Measurements from ENCODE around the gene CACNA2D1.

The CACNA2D1 gene

DNA sequence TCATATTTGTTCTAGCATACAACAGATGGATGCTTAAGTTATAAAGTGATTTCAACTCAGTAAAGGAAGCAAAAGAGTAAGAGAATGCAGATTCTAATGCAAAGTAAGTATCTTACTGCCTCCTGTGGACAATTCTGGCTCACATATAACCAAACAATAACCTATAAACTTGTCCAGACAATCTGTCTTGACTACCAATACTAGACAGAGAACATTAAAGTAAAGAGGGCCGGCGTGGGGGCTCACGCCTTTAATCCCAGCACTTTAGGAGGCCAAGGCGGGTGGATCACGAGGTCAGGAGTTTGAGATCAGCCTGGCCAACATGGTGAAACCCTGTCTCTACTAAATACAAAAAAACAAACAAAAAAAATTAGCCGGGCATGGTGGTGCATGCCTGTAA lies 329.3 kb downstream of the CACNA2D1 start:
- DNase-seq (ENCODE audit: low read depth in 2 of 2) = no peak

DNA sequence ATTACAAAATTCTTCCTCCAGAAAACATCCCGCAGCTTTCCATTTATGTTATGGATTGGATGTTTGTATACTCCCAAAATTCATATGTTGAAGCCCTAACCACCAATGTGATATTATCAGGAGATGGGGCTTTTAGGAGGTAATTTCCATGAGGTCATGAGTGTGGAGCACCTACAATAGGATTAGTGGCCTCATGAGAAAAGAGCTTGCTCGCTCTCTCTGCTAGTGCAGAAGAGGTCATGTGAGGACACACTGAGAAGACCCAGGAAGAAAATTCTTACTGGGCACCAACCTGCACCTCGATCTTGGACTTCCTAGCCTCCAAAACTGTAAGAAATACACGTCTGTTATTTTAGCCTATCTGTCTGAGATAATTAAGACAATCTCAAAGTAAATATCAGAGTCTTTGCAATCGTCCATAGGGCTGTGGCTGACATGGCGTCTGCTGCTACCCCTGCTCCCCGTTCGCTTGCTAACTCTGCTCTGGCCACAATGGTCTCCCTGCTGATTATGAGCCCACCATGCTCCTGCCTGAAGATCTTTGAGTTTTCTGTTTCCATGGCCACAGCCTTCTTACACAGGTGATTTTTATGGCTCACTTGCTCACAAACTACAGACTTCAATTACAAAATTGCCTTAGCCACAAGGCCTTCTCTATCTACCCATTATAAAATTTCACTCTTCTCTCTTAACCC lies 333.3 kb downstream of the CACNA2D1 start:
- DNase-seq (ENCODE audit: low read depth in 2 of 2) = no peak

GRCh38 chr7:82109288-82109687 lies 334.3 kb downstream of the CACNA2D1 start:
- DNase-seq (ENCODE audit: low read depth in 2 of 2) = peak in 1 of 2 experiments; percentile 14

- DNase-seq (ENCODE audit: low read depth in 2 of 2) = no peak
Measured at GRCh38 chr7:82106201-82106600, 337.4 kb downstream of the CACNA2D1 start.

DNA sequence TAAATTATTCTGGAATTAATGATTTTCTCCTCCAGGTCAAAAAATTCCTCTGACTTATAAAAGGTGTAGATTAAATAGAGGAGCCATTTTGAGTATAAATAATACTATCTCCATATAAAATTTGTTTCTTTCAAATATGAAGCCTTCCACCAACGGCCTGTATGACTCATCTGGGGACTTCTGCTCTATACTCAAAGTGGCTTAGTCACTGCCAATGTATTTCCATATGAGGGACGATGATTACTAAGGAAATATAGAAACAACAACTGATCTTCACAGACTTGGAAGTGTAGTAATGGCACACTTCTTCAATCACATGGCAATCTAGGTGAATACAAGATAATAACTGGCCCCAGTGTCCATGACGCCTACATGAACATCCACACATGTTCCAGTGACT lies 338.1 kb downstream of the CACNA2D1 start:
- DNase-seq (ENCODE audit: low read depth in 2 of 2) = peak; percentile 20

- peak in 1 of 2 experiments; percentile 10 for DNase-seq (ENCODE audit: low read depth in 2 of 2)
Measured at GRCh38 chr7:82098414-82098813, 345.2 kb downstream of the CACNA2D1 start.

DNA sequence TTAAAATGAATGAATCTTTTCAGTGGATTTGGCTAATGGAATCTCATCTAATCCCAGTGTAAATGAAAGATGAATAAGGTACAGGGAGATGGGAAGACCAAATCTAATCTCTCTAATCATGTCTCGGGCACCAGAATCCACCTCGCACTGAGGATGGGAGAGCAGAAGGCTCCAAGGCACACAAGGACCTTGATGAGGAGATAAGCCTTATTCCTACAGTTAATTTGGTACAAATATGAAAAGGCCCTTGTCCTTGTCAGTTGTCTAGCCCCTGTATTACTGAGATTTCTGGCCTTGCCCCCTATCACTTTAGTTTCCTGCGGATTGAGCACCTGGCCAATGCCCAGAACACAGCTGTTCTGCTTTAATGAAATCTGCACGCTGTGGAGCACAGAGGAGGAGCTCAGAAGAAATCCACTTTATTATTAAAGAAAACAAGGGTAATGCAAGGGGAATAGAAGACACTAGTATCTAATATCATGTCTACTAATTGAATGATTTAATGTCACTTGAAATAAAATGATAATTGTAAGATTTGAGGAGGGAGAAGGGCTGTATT lies 352.4 kb downstream of the CACNA2D1 start:
- DNase-seq (ENCODE audit: low read depth in 2 of 2) = no peak

DNA sequence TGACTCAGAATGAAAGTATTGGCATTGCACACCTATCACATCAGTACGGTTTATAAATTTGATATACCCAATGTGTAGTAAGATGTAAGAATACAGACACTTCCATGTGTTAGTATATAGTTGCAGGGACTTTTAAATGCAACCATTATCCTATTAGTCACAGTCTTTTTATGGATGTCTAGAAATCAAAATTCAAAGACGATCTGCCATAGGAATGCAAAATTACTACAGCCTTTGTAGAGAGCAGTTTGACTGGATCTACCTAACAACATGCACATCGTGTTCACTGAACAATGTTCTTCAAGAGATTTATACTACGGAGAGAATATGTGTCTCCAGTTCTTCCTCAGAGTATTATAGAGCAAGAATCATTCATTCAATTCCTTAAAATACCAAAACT lies 356.5 kb downstream of the CACNA2D1 start:
- DNase-seq (ENCODE audit: low read depth in 2 of 2) = no peak

DNA sequence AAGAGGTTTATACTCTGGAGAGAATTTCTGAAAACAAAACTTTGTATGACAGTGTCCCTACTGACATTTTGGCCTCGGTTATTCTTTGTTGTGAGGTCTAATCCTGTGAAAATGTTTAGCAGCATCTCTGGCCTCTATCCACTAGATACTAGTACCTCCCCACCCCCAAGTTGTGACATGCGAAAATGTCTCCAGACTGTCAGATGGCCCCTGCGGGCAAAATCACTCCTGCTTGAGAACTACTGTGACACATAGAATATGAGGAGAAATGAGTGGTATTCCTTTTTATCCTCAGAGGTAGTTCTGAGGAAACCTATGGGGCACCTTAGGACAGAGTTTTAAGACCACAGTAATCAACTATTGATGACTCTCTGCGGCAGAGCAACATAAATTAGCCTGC lies 358.5 kb downstream of the CACNA2D1 start:
- DNase-seq (ENCODE audit: low read depth in 2 of 2) = no peak

- no peak for DNase-seq (ENCODE audit: low read depth in 2 of 2)
Measured at GRCh38 chr7:82081644-82082224, 361.8 kb downstream of the CACNA2D1 start.

- no peak for DNase-seq (ENCODE audit: low read depth in 2 of 2)
Measured at GRCh38 chr7:82080254-82080927, 363.2 kb downstream of the CACNA2D1 start.

DNA sequence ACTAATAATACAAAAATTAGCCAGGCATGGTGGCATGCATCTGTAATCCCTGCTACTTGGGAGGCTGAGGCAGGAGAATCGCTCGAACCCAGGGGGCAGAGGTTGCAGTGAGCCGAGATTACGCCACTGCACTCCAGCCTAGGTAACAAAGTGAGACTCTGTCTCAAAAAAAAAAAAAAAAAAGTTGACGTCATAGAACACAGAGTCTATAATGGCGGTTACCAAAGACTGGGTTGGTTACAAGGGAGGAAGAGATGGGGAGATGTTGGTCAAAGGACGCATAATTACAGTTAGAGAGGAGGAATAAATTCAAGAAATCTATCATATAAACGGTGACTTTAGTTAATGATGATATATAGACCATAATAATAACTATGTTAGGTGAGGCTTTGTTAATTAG lies 364.1 kb downstream of the CACNA2D1 start:
- DNase-seq (ENCODE audit: low read depth in 2 of 2) = no peak

- no peak for DNase-seq (ENCODE audit: low read depth in 2 of 2)
Measured at GRCh38 chr7:82078807-82079206, 364.8 kb downstream of the CACNA2D1 start.

DNA sequence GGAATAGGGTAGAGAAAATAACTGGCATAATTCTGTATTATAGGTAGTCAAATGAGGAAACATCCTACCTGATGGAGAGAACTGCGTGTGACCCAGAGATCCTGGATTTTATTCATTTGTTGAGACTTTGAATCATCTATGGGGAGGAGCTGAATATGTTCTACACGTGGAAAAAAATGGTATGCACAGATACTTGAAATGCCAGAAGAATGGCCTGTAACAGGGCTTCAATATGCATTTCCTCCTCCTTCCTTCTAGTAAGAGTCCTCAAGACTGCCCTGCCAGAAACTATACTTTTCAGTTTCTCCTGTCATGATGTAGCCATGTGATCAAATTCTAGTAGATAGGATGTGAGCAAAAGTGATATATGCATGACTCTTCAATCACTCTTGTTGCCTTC lies 372.1 kb downstream of the CACNA2D1 start:
- DNase-seq (ENCODE audit: low read depth in 2 of 2) = no peak

DNA sequence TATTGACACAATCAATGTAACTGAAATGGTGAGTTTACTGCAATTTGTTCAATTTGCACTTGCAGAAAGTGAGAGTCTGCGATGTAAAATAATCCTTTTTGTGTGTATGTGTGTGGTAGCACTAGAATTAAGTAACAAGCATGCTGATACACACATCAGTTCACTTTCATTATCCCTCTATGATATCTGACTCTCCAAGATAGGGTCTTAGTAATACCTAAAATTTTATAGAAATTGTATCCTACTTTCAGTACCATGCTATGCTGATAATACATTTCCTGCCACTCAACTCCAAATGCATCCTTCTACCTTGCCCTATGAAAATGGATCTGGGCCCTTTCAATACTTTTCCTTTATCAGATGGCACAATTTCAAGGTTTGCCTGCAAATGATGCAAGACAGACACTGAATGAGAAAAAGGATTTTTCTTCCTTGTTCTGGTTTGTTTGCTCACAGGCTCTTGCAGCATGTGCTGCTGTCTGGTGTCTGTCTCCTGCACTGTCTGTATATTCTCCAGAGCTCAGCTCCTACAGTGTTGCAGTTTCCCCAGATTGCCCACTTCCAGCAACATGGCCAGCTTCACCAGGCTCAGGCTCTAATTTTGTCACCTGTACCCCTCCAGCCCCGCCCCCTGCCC lies 375.8 kb downstream of the CACNA2D1 start:
- DNase-seq (ENCODE audit: low read depth in 2 of 2) = no peak

DNA sequence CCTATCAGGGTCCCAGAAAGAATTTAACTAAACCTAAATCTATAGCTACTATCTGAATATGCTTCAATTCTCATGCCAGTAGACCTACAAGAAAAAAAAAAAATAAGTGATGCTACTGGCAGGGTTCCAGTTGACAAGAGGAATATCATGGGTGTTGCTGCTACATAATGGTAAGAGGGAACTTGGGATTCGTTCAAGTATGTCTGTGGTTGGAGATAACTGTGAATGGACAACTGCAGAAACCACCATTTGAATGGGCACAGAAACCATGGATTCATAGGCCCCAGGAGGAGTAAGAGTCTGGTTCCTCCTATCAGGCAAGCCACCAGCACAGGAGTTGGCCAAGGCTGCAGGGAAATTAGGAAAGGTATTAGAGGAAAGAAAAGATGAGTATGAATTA lies 386.1 kb downstream of the CACNA2D1 start:
- DNase-seq (ENCODE audit: low read depth in 2 of 2) = no peak

DNA sequence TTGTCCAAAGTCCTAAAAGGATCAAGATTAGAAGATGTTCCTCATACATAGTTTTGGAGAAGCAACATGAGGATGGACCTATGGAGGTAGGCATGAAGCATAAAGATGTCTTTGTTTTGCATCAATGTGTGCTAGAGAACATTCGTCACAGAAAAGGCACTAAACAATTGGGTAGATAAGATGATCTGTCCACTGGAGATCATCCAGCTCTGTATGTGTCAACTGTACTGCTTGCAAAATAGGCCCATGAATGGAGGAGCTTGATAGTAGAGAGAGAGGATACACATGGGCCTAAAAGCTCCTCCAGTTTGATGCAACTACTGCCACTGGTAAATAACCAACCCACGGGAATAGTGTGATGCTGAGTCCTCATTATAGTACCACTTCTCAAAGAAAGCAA lies 387.3 kb downstream of the CACNA2D1 start:
- DNase-seq (ENCODE audit: low read depth in 2 of 2) = no peak

GRCh38 chr7:82054544-82054943 lies 389.0 kb downstream of the CACNA2D1 start:
- DNase-seq (ENCODE audit: low read depth in 2 of 2) = no peak

- no peak for DNase-seq (ENCODE audit: low read depth in 2 of 2)
Measured at GRCh38 chr7:82053453-82054032, 390.0 kb downstream of the CACNA2D1 start.

DNA sequence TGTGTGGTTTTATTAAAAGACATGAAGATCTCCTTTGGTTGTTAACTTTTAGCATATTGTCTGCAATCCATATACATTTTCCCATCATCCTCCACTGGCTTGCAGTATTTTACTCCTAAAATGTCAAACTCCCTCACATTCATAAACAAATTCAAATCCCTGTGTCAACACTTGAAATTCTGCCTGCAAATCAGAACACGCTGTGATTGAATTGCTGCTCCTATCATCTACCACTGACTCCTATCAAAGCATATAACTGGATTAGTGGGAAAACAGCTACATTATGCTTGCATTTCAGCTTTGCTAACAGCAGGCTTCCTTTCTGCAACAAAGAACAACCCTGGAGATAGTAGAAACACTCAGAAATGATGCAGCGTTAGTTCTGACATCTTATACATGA lies 392.0 kb downstream of the CACNA2D1 start:
- DNase-seq (ENCODE audit: low read depth in 2 of 2) = peak; percentile 51 to 57

- peak; percentile 57 to 59 for DNase-seq (ENCODE audit: low read depth in 2 of 2)
Measured at GRCh38 chr7:82050792-82051191, 392.8 kb downstream of the CACNA2D1 start.

Measured in fibroblast of skin of left quadriceps (primary cell).